Neuronal stem cell (in vitro differentiated cells): ENCODE results near the gene SS18.

Experiments
- DNase-seq: peaks from one replicate; pipeline ENCODE4 v3.0.0-alpha.2; 2013; ENCODE audit warnings: low spot score
- H2AFZ ChIP-seq: one replicate; pipeline ENCODE4 v1.6.1; 2013; ENCODE audit warnings: mild to moderate bottlenecking, low read length, inconsistent platforms
- H2AK5ac ChIP-seq: 2 replicates; pipeline ENCODE4 v1.6.1; 2013; ENCODE audit warnings: low read depth, mild to moderate bottlenecking, inconsistent platforms, low read length, moderate library complexity, mixed read lengths
- H2BK120ac ChIP-seq: 2 replicates; pipeline ENCODE4 v1.6.1; 2013; ENCODE audit warnings: low read depth, mild to moderate bottlenecking, inconsistent platforms, low read length, moderate library complexity, mixed read lengths
- H2BK12ac ChIP-seq: one replicate; pipeline ENCODE4 v1.6.1; 2013; ENCODE audit warnings: low read length, inconsistent platforms
- H2BK15ac ChIP-seq: 2 replicates; pipeline ENCODE4 v1.6.1; 2013; ENCODE audit warnings: mild to moderate bottlenecking, low read length, inconsistent platforms, mixed read lengths
- H2BK5ac ChIP-seq: one replicate; pipeline ENCODE4 v1.6.1; 2013; ENCODE audit warnings: inconsistent platforms, mild to moderate bottlenecking, low read length, moderate library complexity
- H3K14ac ChIP-seq: one replicate; pipeline ENCODE4 v1.6.1; 2013; ENCODE audit warnings: low read length, inconsistent platforms
- H3K18ac ChIP-seq: 2 replicates; pipeline ENCODE4 v1.6.1; 2013; ENCODE audit warnings: low read length, inconsistent platforms
- H3K23ac ChIP-seq: 2 replicates; pipeline ENCODE4 v1.6.1; 2013; ENCODE audit warnings: low read depth, mild to moderate bottlenecking, mixed read lengths, low read length, inconsistent platforms; ENCODE audit not compliant: poor library complexity
- H3K27ac ChIP-seq: replicated peaks from 3 replicates; pipeline ENCODE4 v1.5.1; 2013; ENCODE audit warnings: low read length, inconsistent platforms
- H3K27me3 ChIP-seq, 3 experiments: 2 replicates each; pipeline ENCODE4 v1.6.1; 2013; ENCODE audit warnings: low read length in 3 of 3, mild to moderate bottlenecking in 2 of 3, inconsistent platforms in 1 of 3, low read depth in 1 of 3, mixed read lengths in 1 of 3, moderate library complexity in 1 of 3; ENCODE audit not compliant: control insufficient read depth in 3 of 3, insufficient read depth in 3 of 3
- H3K36me3 ChIP-seq, 2 donors: replicated peaks in 1 of 2; 2 replicates each; pipeline ENCODE4 v1.6.1; 2013; ENCODE audit warnings: low read length in 2 of 2; ENCODE audit not compliant: control insufficient read depth in 2 of 2, insufficient read depth in 2 of 2
- H3K4ac ChIP-seq: 2 replicates; pipeline ENCODE4 v1.6.1; 2013; ENCODE audit warnings: inconsistent platforms, mild to moderate bottlenecking, low read length, moderate library complexity
- H3K4me1 ChIP-seq, 2 donors: 1 replicate in 1 of 2; 2 replicates in 1 of 2; pipeline ENCODE4 v1.6.1; 2013; ENCODE audit warnings: low read length in 2 of 2, low read depth in 1 of 2; ENCODE audit not compliant: control insufficient read depth in 2 of 2, insufficient read depth in 1 of 2
- H3K4me2 ChIP-seq: one replicate; pipeline ENCODE4 v1.6.1; 2013; ENCODE audit warnings: mild to moderate bottlenecking, low read length, inconsistent platforms; ENCODE audit not compliant: insufficient read depth, poor library complexity, severe bottlenecking
- H3K4me3 ChIP-seq, 2 donors: 2 replicates each; pipeline ENCODE4 v1.5.1; 2013; ENCODE audit warnings: low read length in 2 of 2, mild to moderate bottlenecking in 2 of 2, inconsistent platforms in 1 of 2, moderate library complexity in 1 of 2
- H3K79me1 ChIP-seq: one replicate; pipeline ENCODE4 v1.6.1; 2013; ENCODE audit warnings: low read depth, mild to moderate bottlenecking, inconsistent platforms, low read length, moderate library complexity
- H3K9ac ChIP-seq: one replicate; pipeline ENCODE4 v1.6.1; 2013; ENCODE audit warnings: mild to moderate bottlenecking, low read depth, low read length, inconsistent platforms; ENCODE audit not compliant: poor library complexity
- H3K9me3 ChIP-seq, 2 donors: replicated peaks in 1 of 2; 2 replicates each; pipeline versions ENCODE3 to v1.6.1; 2013; ENCODE audit warnings: low read length in 2 of 2, mild to moderate bottlenecking in 2 of 2, inconsistent platforms in 1 of 2, low read depth in 1 of 2, mixed read lengths in 1 of 2, moderate library complexity in 1 of 2; ENCODE audit not compliant: control insufficient read depth in 2 of 2, insufficient read depth in 1 of 2
- H4K8ac ChIP-seq: one replicate; pipeline ENCODE4 v1.6.1; 2013; ENCODE audit warnings: low read depth, mild to moderate bottlenecking, inconsistent platforms, low read length, moderate library complexity
- H4K91ac ChIP-seq: one replicate; pipeline ENCODE4 v1.6.1; 2013; ENCODE audit warnings: low read length, low read depth, mild to moderate bottlenecking, inconsistent platforms; ENCODE audit not compliant: poor library complexity
- WGBS, 2 donors: extraction: QIAGEN DNeasy Blood & Tissue Kit; methylation state at CpG; one replicate each; pipeline ENCODE4 v1.1.7; 2013; ENCODE audit warnings: missing lambda C conversion rate in 2 of 2, mixed read lengths in 1 of 2; ENCODE audit not compliant: insufficient read length in 2 of 2, insufficient replicate concordance in 1 of 2; ENCODE audit errors: extremely low coverage in 2 of 2; 5-methylcytosine and 5-hydroxymethylcytosine counted together

Gene SS18

GRCh38 chr18:25992566-25992965, 97.8 kb downstream of the SS18 start:
- no peaks in the 10 kb centered on the region for H3K36me3 ChIP-seq
- H3K4me2 ChIP-seq, result no peak overlapping the region
- H2BK15ac ChIP-seq, result no peak overlapping the region
- no peak overlapping the region for H3K23ac ChIP-seq
- H3K27ac ChIP-seq, result no peak overlapping the region
- no peak overlapping the region for H3K18ac ChIP-seq
- H2BK120ac ChIP-seq, result no peak overlapping the region
- H3K4me3 ChIP-seq, result no peak overlapping the region
- H3K9ac ChIP-seq, result no peak overlapping the region
- H3K4me1 ChIP-seq, result no peaks in the 10 kb centered on the region
- no peak overlapping the region for H2BK5ac ChIP-seq
- no peak overlapping the region for H2BK12ac ChIP-seq
- no peak overlapping the region for H4K8ac ChIP-seq
- no peak overlapping the region for H4K91ac ChIP-seq
- H3K27me3 ChIP-seq, result no peaks in the 10 kb centered on the region
- H3K4ac ChIP-seq, result no peak overlapping the region
- no peak overlapping the region for H2AK5ac ChIP-seq
- WGBS, 2 donors, result no CpG with 5 or more reads among the region's 2 CpGs
- H3K14ac ChIP-seq, result no peak overlapping the region
- no peaks in the 10 kb centered on the region for H3K79me1 ChIP-seq
- H3K9me3 ChIP-seq, result no peaks in the 10 kb centered on the region
- DNase-seq, result no peak
- H2AFZ ChIP-seq, result no peak overlapping the region

- no CpG with 5 or more reads among the region's 8 CpGs for WGBS, 2 donors
- no peak for DNase-seq
- no peak overlapping the region for H3K23ac ChIP-seq
Measured at GRCh38 chr18:25990473-25990872, 99.9 kb downstream of the SS18 start.

GRCh38 chr18:25985707-25986394, 104.6 kb downstream of the SS18 start:
- Histone ChIP-seq H3K18ac (no peak overlapping the region), H3K4me2 (no peak overlapping the region), H3K27me3 (no peaks in the 10 kb centered on the region), H2AFZ (no peak overlapping the region), H3K4me3 (no peak overlapping the region), H3K23ac (no peak overlapping the region), H2BK15ac (no peak overlapping the region), H3K36me3 (no peaks in the 10 kb centered on the region), H3K9me3 (no peaks in the 10 kb centered on the region), H3K79me1 (no peaks in the 10 kb centered on the region), H3K4ac (no peak overlapping the region), H3K14ac (no peak overlapping the region), H2BK5ac (no peak overlapping the region), H3K27ac (no peak overlapping the region), H3K9ac (no peak overlapping the region), H2BK120ac (no peak overlapping the region), H4K8ac (no peak overlapping the region), H2AK5ac (no peak overlapping the region), H3K4me1 (no peaks in the 10 kb centered on the region), H2BK12ac (no peak overlapping the region), H4K91ac (no peak overlapping the region)
- no CpG with 5 or more reads among the region's 1 CpG for WGBS, 2 donors
- no peak for DNase-seq

More at GRCh38 chr18:25990473-25990872, 99.9 kb downstream of the SS18 start:
- Histone ChIP-seq H3K9me3 (no peaks in the 10 kb centered on the region), H2BK15ac (no peak overlapping the region), H2BK5ac (no peak overlapping the region), H2BK12ac (no peak overlapping the region), H3K4me1 (no peaks in the 10 kb centered on the region), H4K91ac (no peak overlapping the region), H3K4ac (no peak overlapping the region), H3K27ac (no peak overlapping the region), H2BK120ac (no peak overlapping the region), H3K27me3 (no peaks in the 10 kb centered on the region), H3K36me3 (no peaks in the 10 kb centered on the region), H3K79me1 (no peaks in the 10 kb centered on the region), H3K4me2 (no peak overlapping the region), H2AK5ac (no peak overlapping the region), H3K4me3 (no peak overlapping the region), H3K18ac (no peak overlapping the region), H4K8ac (no peak overlapping the region), H3K14ac (no peak overlapping the region), H3K9ac (no peak overlapping the region), H2AFZ (no peak overlapping the region)

GRCh38 chr18:25983730-25984129, 106.7 kb downstream of the SS18 start:
- H2BK12ac ChIP-seq, result no peak overlapping the region
- WGBS, 2 donors, result no CpG with 5 or more reads among the region's 2 CpGs
- H2BK120ac ChIP-seq, result no peak overlapping the region
- H4K91ac ChIP-seq, result no peak overlapping the region
- no peaks in the 10 kb centered on the region for H3K9me3 ChIP-seq
- H3K14ac ChIP-seq, result no peak overlapping the region
- no peak overlapping the region for H3K4ac ChIP-seq
- no peak overlapping the region for H2AK5ac ChIP-seq
- no peak overlapping the region for H2BK15ac ChIP-seq
- H2AFZ ChIP-seq, result no peak overlapping the region
- no peaks in the 10 kb centered on the region for H3K27me3 ChIP-seq
- H3K9ac ChIP-seq, result no peak overlapping the region
- no peak overlapping the region for H3K23ac ChIP-seq
- H3K4me2 ChIP-seq, result no peak overlapping the region
- H3K4me1 ChIP-seq, result no peaks in the 10 kb centered on the region
- no peaks in the 10 kb centered on the region for H3K79me1 ChIP-seq
- DNase-seq, result no peak
- H3K27ac ChIP-seq, result no peak overlapping the region
- no peak overlapping the region for H2BK5ac ChIP-seq
- no peak overlapping the region for H3K18ac ChIP-seq
- no peak overlapping the region for H3K4me3 ChIP-seq
- H3K36me3 ChIP-seq, result no peaks in the 10 kb centered on the region
- no peak overlapping the region for H4K8ac ChIP-seq
